H1 (cell line): ENCODE data around the gene MMADHC. TPM values are rescaled to one million over a fixed set of nuclear protein-coding genes. Genes with fewer than 3 reads are reported as not detected.

Experiments used
- polyA plus RNA-seq, 7 experiments: library from polyadenylated mRNA; depleted of rRNA in 3 of 7; stranded (reverse) in 5 of 7; unstranded in 2 of 7; fragments of >200 nt in 5 of 7; fragments of 200-250 nt in 2 of 7; gene quantifications; 1 replicate in 5 of 7; 2 replicates in 1 of 7; 4 replicates in 1 of 7; pipeline versions ENCODE4 v1.2.1 to v1.2.3, GENCODE V29; 2011 to 2013; ENCODE audit warnings: missing spikeins in 2 of 7, mixed read lengths in 2 of 7
- total RNA-seq: library from RNA; stranded (reverse); fragmentation: NEBNext Ultra II Directional; extraction: Animal tissue kit (Norgen Biotek cat#: 25700); gene quantifications from 2 replicates; pipeline ENCODE4 v1.2.1, GENCODE V29; 2021
- TF ChIP-seq, protein P1 (sequence below): IDR thresholded peaks from 2 replicates; pipeline ENCODE4 v1.6.1; 2012; ENCODE audit warnings: inconsistent platforms

The MMADHC gene
- total and polyA plus RNA-seq, 2 of the 8 experiments (the other 6 are each of a cell fraction or from before 2014, with no cell fraction given) = 61.1 to 130 TPM

GRCh38 chr2:149575277-149575676, 12.3 kb downstream of the MMADHC start (continued):
- TF ChIP-seq, protein P1, sequence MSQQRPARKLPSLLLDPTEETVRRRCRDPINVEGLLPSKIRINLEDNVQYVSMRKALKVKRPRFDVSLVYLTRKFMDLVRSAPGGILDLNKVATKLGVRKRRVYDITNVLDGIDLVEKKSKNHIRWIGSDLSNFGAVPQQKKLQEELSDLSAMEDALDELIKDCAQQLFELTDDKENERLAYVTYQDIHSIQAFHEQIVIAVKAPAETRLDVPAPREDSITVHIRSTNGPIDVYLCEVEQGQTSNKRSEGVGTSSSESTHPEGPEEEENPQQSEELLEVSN = no peak
